ENCODE data around the gene NCDN. TPM values are rescaled to one million over a fixed set of nuclear protein-coding genes. Genes with fewer than 3 reads are reported as not detected.

Gene NCDN
- total RNA-seq, 1 donor from 2014 or later = 38.3 TPM

GRCh38 chr1:35588197-35588910, 30.8 kb downstream of the NCDN start:
- no peak for DNase-seq (ENCODE audit: extremely low spot score, unreplicated experiment)
- H3K27ac Mint-ChIP-seq (ENCODE audit: unreplicated experiment) = no peak overlapping the region

DNA sequence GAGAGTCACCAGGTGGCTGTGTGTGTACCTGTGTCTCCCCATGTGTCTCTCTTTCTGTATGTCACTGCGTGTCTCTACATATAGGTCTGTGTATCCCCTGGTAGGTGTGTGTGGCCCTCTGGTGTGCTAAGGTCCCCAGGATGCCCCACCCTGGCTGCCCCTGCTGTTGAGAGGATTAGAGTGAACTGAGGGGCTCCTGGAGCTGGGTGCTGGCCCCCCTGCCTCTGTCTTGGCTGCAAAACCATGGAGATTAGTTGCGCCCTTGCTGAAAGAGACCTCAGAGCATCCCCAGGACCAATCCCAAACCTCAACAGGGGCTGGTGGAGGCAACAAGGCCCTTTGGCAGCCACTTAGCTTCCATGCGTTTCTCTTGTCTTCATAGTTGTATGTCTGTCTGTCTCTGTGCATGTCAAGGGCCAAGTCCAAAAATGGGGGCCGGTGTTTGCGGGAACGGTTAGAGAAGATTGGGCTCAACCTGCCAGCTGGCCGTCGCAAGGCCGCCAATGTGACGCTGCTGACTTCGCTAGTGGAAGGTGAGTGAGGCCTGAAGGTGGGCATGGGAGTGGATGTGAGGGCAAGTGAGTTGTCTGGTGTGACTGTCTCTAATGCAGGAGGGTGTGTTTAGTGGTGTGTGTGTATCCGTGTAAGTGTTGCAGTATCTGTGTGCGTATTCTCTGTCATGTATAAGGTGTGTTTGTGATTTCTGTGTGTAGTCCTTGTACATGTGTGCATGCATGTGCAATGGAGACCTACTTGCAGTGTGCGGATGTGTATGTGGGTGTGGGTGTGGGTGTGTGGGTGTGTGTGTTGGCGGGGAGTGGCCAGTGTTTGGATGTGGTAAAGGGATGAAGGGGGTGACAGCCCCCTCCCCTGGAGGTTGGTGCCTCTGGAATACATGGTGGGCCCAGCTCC, 32.2 kb downstream of the NCDN start:
- no peaks in the 10 kb centered on the region for H3K9me3 Mint-ChIP-seq (ENCODE audit: unreplicated experiment)
- no peak overlapping the region for H3K4me3 Mint-ChIP-seq (ENCODE audit: unreplicated experiment)
- no peaks in the 10 kb centered on the region for H3K27me3 Mint-ChIP-seq (ENCODE audit: unreplicated experiment)
- TF ChIP-seq, protein P1, sequence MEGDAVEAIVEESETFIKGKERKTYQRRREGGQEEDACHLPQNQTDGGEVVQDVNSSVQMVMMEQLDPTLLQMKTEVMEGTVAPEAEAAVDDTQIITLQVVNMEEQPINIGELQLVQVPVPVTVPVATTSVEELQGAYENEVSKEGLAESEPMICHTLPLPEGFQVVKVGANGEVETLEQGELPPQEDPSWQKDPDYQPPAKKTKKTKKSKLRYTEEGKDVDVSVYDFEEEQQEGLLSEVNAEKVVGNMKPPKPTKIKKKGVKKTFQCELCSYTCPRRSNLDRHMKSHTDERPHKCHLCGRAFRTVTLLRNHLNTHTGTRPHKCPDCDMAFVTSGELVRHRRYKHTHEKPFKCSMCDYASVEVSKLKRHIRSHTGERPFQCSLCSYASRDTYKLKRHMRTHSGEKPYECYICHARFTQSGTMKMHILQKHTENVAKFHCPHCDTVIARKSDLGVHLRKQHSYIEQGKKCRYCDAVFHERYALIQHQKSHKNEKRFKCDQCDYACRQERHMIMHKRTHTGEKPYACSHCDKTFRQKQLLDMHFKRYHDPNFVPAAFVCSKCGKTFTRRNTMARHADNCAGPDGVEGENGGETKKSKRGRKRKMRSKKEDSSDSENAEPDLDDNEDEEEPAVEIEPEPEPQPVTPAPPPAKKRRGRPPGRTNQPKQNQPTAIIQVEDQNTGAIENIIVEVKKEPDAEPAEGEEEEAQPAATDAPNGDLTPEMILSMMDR (IDR thresholded peaks at IDR 0.05) = no peak
- no peaks in the 10 kb centered on the region for H3K4me1 Mint-ChIP-seq (ENCODE audit: unreplicated experiment)
- no peaks in the 10 kb centered on the region for H3K36me3 Mint-ChIP-seq (ENCODE audit: unreplicated experiment)
- no peak overlapping the region for H3K27ac Mint-ChIP-seq (ENCODE audit: unreplicated experiment)
- DNase-seq (ENCODE audit: extremely low spot score, unreplicated experiment) = no peak

More at GRCh38 chr1:35588197-35588910, 30.8 kb downstream of the NCDN start:
- Mint-ChIP-seq H3K27me3 (ENCODE audit: unreplicated experiment) (no peaks in the 10 kb centered on the region), H3K4me1 (ENCODE audit: unreplicated experiment) (no peaks in the 10 kb centered on the region), H3K36me3 (ENCODE audit: unreplicated experiment) (no peaks in the 10 kb centered on the region), H3K9me3 (ENCODE audit: unreplicated experiment) (no peaks in the 10 kb centered on the region), H3K4me3 (ENCODE audit: unreplicated experiment) (no peak overlapping the region)
- TF ChIP-seq, protein P1 (IDR thresholded peaks at IDR 0.05) = no peak

DNA sequence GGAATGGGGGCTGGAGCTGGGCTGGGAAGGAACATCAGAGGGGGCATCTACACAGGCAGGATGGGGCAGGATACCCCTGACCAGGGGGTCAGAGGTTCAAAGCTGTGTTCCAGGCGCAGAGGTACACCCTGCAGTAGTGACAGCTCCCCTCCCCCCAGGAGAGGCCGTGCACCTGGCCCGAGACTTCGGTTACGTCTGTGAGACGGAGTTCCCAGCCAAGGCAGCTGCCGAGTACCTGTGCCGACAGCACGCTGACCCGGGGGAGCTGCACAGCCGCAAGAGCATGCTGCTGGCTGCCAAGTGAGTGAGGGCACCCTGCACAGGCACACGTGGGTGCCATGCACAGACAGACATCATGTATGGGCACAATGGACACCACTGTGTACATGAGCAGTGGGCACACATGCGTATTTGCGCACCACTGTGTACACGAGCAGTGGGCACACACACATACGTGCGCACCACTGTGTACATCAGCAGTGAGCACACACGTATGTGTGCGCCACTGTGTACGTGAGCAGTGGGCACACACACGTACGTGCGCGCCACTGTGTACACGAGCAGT, 33.0 kb downstream of the NCDN start:
- no peaks in the 10 kb centered on the region for H3K4me1 Mint-ChIP-seq (ENCODE audit: unreplicated experiment)
- H3K36me3 Mint-ChIP-seq (ENCODE audit: unreplicated experiment) = no peaks in the 10 kb centered on the region
- no peak for DNase-seq (ENCODE audit: extremely low spot score, unreplicated experiment)
- no peak overlapping the region for H3K4me3 Mint-ChIP-seq (ENCODE audit: unreplicated experiment)
- no peaks in the 10 kb centered on the region for H3K27me3 Mint-ChIP-seq (ENCODE audit: unreplicated experiment)
- TF ChIP-seq, protein P1 (IDR thresholded peaks at IDR 0.05) = no peak
- H3K9me3 Mint-ChIP-seq (ENCODE audit: unreplicated experiment) = no peaks in the 10 kb centered on the region
- H3K27ac Mint-ChIP-seq (ENCODE audit: unreplicated experiment) = no peak overlapping the region

GRCh38 chr1:35591211-35591610, 33.6 kb downstream of the NCDN start:
- H3K27ac Mint-ChIP-seq (ENCODE audit: unreplicated experiment) = no peak overlapping the region
- H3K9me3 Mint-ChIP-seq (ENCODE audit: unreplicated experiment) = no peaks in the 10 kb centered on the region
- TF ChIP-seq, protein P1 (IDR thresholded peaks at IDR 0.05) = no peak
- H3K36me3 Mint-ChIP-seq (ENCODE audit: unreplicated experiment) = peaks cover 5% of the 10 kb centered on the region
- H3K4me1 Mint-ChIP-seq (ENCODE audit: unreplicated experiment) = no peaks in the 10 kb centered on the region
- no peak for DNase-seq (ENCODE audit: extremely low spot score, unreplicated experiment)
- H3K4me3 Mint-ChIP-seq (ENCODE audit: unreplicated experiment) = no peak overlapping the region
- no peaks in the 10 kb centered on the region for H3K27me3 Mint-ChIP-seq (ENCODE audit: unreplicated experiment)

All from osteocyte (in vitro differentiated cells).